ENCODE results near the gene SYCE3. TPM values are rescaled to one million over a fixed set of nuclear protein-coding genes. Genes with fewer than 3 reads are reported as not detected.
A peak's percentile ranks its signal among the peaks of the same experiment; 100 is the strongest.

The SYCE3 gene
- total RNA-seq, 1 experiment from 2014 or later, result not detected

GRCh38 chr22:50575426-50575941, 12.8 kb upstream of the SYCE3 start:
- Histone ChIP-seq H3K4me3 (ENCODE audit: insufficient read depth, low read depth, low read length) (no peak overlapping the region), H3K36me3 (replicated peaks; ENCODE audit: control insufficient read depth, insufficient read depth, low read length) (peaks cover 3% of the 10 kb centered on the region), H3K27me3 (ENCODE audit: control insufficient read depth, insufficient read depth, low read length) (no peaks in the 10 kb centered on the region)
- peak; percentile 25 for DNase-seq

- peak; percentile 32 for DNase-seq
- H3K36me3 ChIP-seq (replicated peaks; ENCODE audit: control insufficient read depth, insufficient read depth, low read length), result no peaks in the 10 kb centered on the region; the same call in 1 of the 2 replicates
- H3K27me3 ChIP-seq (ENCODE audit: control insufficient read depth, insufficient read depth, low read length), result no peaks in the 10 kb centered on the region
- no peak overlapping the region for H3K4me3 ChIP-seq (ENCODE audit: insufficient read depth, low read depth, low read length)
Measured at GRCh38 chr22:50574383-50574755, 11.7 kb upstream of the SYCE3 start.

GRCh38 chr22:50573491-50574382, 11.0 kb upstream of the SYCE3 start:
- no peaks in the 10 kb centered on the region for H3K27me3 ChIP-seq (ENCODE audit: control insufficient read depth, insufficient read depth, low read length)
- peak; percentile 46 for DNase-seq
- H3K4me3 ChIP-seq (ENCODE audit: insufficient read depth, low read depth, low read length), result no peak overlapping the region
- H3K36me3 ChIP-seq (replicated peaks; ENCODE audit: control insufficient read depth, insufficient read depth, low read length), result no peaks in the 10 kb centered on the region; the same call in 1 of the 2 replicates

- no peaks in the 10 kb centered on the region for H3K27me3 ChIP-seq (ENCODE audit: control insufficient read depth, insufficient read depth, low read length)
- H3K4me3 ChIP-seq (ENCODE audit: insufficient read depth, low read depth, low read length), result no peak overlapping the region
- H3K36me3 ChIP-seq (replicated peaks; ENCODE audit: control insufficient read depth, insufficient read depth, low read length), result no peaks in the 10 kb centered on the region; the same call in 1 of the 2 replicates
- DNase-seq, result peak; percentile 36
Measured at GRCh38 chr22:50572965-50573364, 10.2 kb upstream of the SYCE3 start.

- Histone ChIP-seq H3K27me3 (ENCODE audit: control insufficient read depth, insufficient read depth, low read length) (no peaks in the 10 kb centered on the region), H3K4me3 (ENCODE audit: insufficient read depth, low read depth, low read length) (no peak overlapping the region), H3K36me3 (replicated peaks; ENCODE audit: control insufficient read depth, insufficient read depth, low read length) (no peaks in the 10 kb centered on the region; the same call in 1 of the 2 replicates)
- peak; percentile 40 for DNase-seq
Measured at GRCh38 chr22:50571264-50572175, 8.8 kb upstream of the SYCE3 start.

- Histone ChIP-seq H3K4me3 (ENCODE audit: insufficient read depth, low read depth, low read length) (no peak overlapping the region), H3K27me3 (ENCODE audit: control insufficient read depth, insufficient read depth, low read length) (no peaks in the 10 kb centered on the region), H3K36me3 (replicated peaks; ENCODE audit: control insufficient read depth, insufficient read depth, low read length) (no peaks in the 10 kb centered on the region; the same call in 1 of the 2 replicates)
- peak; percentile 39 for DNase-seq
Measured at GRCh38 chr22:50570861-50571260, 8.1 kb upstream of the SYCE3 start.

GRCh38 chr22:50569896-50570535, 7.3 kb upstream of the SYCE3 start:
- peak; percentile 37 for DNase-seq
- Histone ChIP-seq H3K4me3 (ENCODE audit: insufficient read depth, low read depth, low read length) (no peak overlapping the region), H3K36me3 (replicated peaks; ENCODE audit: control insufficient read depth, insufficient read depth, low read length) (no peaks in the 10 kb centered on the region; the same call in 1 of the 2 replicates)

GRCh38 chr22:50569041-50569459, 6.3 kb upstream of the SYCE3 start:
- H3K27me3 ChIP-seq (ENCODE audit: control insufficient read depth, insufficient read depth, low read length), result peaks cover 8% of the 10 kb centered on the region; the same call in 1 of the 2 replicates
- DNase-seq, result peak; percentile 23
- no peak overlapping the region for H3K4me3 ChIP-seq (ENCODE audit: insufficient read depth, low read depth, low read length)
- no peaks in the 10 kb centered on the region; the same call in 1 of the 2 replicates for H3K36me3 ChIP-seq (replicated peaks; ENCODE audit: control insufficient read depth, insufficient read depth, low read length)

More at GRCh38 chr22:50569896-50570535, 7.3 kb upstream of the SYCE3 start:
- peaks cover under 1% of the 10 kb centered on the region; the same call in 1 of the 2 replicates for H3K27me3 ChIP-seq (ENCODE audit: control insufficient read depth, insufficient read depth, low read length)

GRCh38 chr22:50568626-50569025, 5.9 kb upstream of the SYCE3 start:
- DNase-seq, result peak; percentile 26

GRCh38 chr22:50567721-50568252, 5.1 kb upstream of the SYCE3 start:
- Histone ChIP-seq H3K27me3 (ENCODE audit: control insufficient read depth, insufficient read depth, low read length) (peaks cover 17% of the 10 kb centered on the region), H3K4me3 (ENCODE audit: insufficient read depth, low read depth, low read length) (no peak overlapping the region), H3K36me3 (replicated peaks; ENCODE audit: control insufficient read depth, insufficient read depth, low read length) (no peaks in the 10 kb centered on the region; the same call in 1 of the 2 replicates)
- DNase-seq, result peak; percentile 22

More at GRCh38 chr22:50568626-50569025, 5.9 kb upstream of the SYCE3 start:
- Histone ChIP-seq H3K27me3 (ENCODE audit: control insufficient read depth, insufficient read depth, low read length) (peaks cover 10% of the 10 kb centered on the region), H3K36me3 (replicated peaks; ENCODE audit: control insufficient read depth, insufficient read depth, low read length) (no peaks in the 10 kb centered on the region; the same call in 1 of the 2 replicates), H3K4me3 (ENCODE audit: insufficient read depth, low read depth, low read length) (no peak overlapping the region)

- no peak overlapping the region for H3K4me3 ChIP-seq (ENCODE audit: insufficient read depth, low read depth, low read length)
- no peak for DNase-seq
- no peaks in the 10 kb centered on the region; the same call in 1 of the 2 replicates for H3K36me3 ChIP-seq (replicated peaks; ENCODE audit: control insufficient read depth, insufficient read depth, low read length)
- H3K27me3 ChIP-seq (ENCODE audit: control insufficient read depth, insufficient read depth, low read length), result peaks cover 20% of the 10 kb centered on the region
Measured at GRCh38 chr22:50564289-50564688, 1.6 kb upstream of the SYCE3 start.

GRCh38 chr22:50563413-50564160, 868 bp upstream of the SYCE3 start:
- Histone ChIP-seq H3K27me3 (ENCODE audit: control insufficient read depth, insufficient read depth, low read length) (peaks cover 20% of the 10 kb centered on the region), H3K4me3 (ENCODE audit: insufficient read depth, low read depth, low read length) (peak overlapping the region; percentile 58), H3K36me3 (replicated peaks; ENCODE audit: control insufficient read depth, insufficient read depth, low read length) (no peaks in the 10 kb centered on the region)
- peak; percentile 70 for DNase-seq
